Measurements from ENCODE around the gene FANCM.

- TF ChIP-seq POLR2AphosphoS5 (IDR thresholded peaks at IDR 0.05; ENCODE audit: low read depth, low read length), result no peak
- no peak for TF ChIP-seq CTCF (IDR thresholded peaks at IDR 0.05)
Measured at GRCh38 chr14:45145214-45145613, 9.5 kb downstream of the FANCM start.

Measured in Panc1 (cell line).